Suprapubic skin (tissue), 4 donors: Measurements from ENCODE around the gene KRT40.

Experiments used
- CTCF ChIP-seq, 2 donors: fragments of 200-600 bp in 1 of 2; fragments of 450-650 bp in 1 of 2; sonication (generic) in 1 of 2; IDR thresholded peaks; one replicate each; pipeline ENCODE4 v1.5.1; 2016 to 2019; ENCODE audit warnings: antibody characterized with exemption in 2 of 2, mild to moderate bottlenecking in 1 of 2, moderate library complexity in 1 of 2
- EP300 ChIP-seq: sonication (generic); formaldehyde crosslinking; IDR thresholded peaks from one replicate; pipeline ENCODE4 v1.6.1; 2017; ENCODE audit warnings: antibody characterized with exemption
- POLR2A ChIP-seq, 2 donors: fragments of 450-650 bp; IDR thresholded peaks; one replicate each; pipeline ENCODE4 v1.6.1; 2017; ENCODE audit warnings: antibody characterized with exemption in 2 of 2, mild to moderate bottlenecking in 2 of 2, moderate library complexity in 2 of 2
- POLR2AphosphoS5 ChIP-seq, 3 donors: sonication (generic); formaldehyde crosslinking; IDR thresholded peaks; one replicate each; pipeline ENCODE4 v1.6.1; 2017; ENCODE audit warnings: antibody characterized with exemption in 3 of 3

- TF ChIP-seq CTCF (IDR thresholded peaks at IDR 0.05) (no peak), EP300 (no peak), POLR2A (IDR thresholded peaks at IDR 0.05) (no peak), POLR2AphosphoS5 (IDR thresholded peaks at IDR 0.05) (no peak)
These were observed 25.8 kb upstream of the KRT40 start for GRCh38 chr17:41009936-41010335.
